ENCODE measurements around the gene GJB5.

GJB5 gene

DNA sequence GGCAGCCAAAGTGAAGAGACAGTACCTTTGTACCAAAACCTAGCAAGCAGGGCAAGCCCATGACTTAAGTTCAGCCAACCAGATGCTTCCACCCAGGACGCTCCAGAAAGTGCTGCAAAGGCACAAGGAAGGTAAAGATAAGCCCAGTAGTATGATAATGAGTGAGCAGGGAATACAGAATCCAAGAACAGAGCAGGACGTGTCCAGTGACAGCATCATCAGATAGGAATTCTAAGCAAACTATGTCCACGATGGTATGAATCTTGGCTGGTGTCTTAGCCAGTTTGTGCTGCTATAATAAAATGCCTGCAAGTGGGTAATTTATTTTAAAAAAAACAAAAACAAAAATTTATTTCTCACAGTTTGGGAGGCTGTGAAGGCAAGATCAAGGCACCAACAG lies 51.5 kb downstream of the GJB5 start:
- Histone ChIP-seq H3K36me3 (ENCODE audit: low read depth) (no peaks in the 10 kb centered on the region), H3K4me3 (ENCODE audit: severe bottlenecking) (no peak overlapping the region), H3K27ac (ENCODE audit: poor library complexity, severe bottlenecking) (no peak overlapping the region), H3K9me3 (ENCODE audit: severe bottlenecking) (no peaks in the 10 kb centered on the region), H3K4me1 (ENCODE audit: insufficient read depth, poor library complexity, severe bottlenecking) (no peaks in the 10 kb centered on the region), H3K27me3 (ENCODE audit: insufficient read depth, poor library complexity, severe bottlenecking) (no peaks in the 10 kb centered on the region)
- peak; percentile 73 for ATAC-seq (ENCODE audit: low read depth)
- DNase-seq (ENCODE audit: low spot score), result no peak
- TF ChIP-seq, protein P1, sequence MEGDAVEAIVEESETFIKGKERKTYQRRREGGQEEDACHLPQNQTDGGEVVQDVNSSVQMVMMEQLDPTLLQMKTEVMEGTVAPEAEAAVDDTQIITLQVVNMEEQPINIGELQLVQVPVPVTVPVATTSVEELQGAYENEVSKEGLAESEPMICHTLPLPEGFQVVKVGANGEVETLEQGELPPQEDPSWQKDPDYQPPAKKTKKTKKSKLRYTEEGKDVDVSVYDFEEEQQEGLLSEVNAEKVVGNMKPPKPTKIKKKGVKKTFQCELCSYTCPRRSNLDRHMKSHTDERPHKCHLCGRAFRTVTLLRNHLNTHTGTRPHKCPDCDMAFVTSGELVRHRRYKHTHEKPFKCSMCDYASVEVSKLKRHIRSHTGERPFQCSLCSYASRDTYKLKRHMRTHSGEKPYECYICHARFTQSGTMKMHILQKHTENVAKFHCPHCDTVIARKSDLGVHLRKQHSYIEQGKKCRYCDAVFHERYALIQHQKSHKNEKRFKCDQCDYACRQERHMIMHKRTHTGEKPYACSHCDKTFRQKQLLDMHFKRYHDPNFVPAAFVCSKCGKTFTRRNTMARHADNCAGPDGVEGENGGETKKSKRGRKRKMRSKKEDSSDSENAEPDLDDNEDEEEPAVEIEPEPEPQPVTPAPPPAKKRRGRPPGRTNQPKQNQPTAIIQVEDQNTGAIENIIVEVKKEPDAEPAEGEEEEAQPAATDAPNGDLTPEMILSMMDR (IDR thresholded peaks at IDR 0.05; ENCODE audit: poor library complexity, severe bottlenecking), result no peak
